ENCODE data around the gene RAD51B.
"Not testable (repeated sequence)": the region's sequence is repeated elsewhere in the genome, so short reads cannot be mapped to it uniquely, and the experiment has no call there.

DNA sequence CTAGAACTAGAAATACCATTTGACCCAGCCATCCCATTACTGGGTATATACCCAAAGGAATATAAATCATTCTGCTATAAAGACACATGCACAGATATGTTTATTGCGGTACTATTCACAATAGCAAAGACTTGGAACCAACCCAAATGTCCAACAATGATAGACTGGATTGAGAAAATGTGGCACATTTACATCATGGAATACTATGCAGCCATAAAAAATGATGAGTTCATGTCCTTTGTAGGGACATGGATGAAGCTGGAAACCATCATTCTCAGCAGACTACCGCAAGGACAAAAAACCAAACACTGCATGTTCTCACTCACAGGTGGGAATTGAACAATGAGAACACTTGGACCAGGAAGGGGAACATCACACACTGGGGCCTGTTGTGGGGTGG, 229.2 kb downstream of the RAD51B start:
- TF ChIP-seq, protein P1, sequence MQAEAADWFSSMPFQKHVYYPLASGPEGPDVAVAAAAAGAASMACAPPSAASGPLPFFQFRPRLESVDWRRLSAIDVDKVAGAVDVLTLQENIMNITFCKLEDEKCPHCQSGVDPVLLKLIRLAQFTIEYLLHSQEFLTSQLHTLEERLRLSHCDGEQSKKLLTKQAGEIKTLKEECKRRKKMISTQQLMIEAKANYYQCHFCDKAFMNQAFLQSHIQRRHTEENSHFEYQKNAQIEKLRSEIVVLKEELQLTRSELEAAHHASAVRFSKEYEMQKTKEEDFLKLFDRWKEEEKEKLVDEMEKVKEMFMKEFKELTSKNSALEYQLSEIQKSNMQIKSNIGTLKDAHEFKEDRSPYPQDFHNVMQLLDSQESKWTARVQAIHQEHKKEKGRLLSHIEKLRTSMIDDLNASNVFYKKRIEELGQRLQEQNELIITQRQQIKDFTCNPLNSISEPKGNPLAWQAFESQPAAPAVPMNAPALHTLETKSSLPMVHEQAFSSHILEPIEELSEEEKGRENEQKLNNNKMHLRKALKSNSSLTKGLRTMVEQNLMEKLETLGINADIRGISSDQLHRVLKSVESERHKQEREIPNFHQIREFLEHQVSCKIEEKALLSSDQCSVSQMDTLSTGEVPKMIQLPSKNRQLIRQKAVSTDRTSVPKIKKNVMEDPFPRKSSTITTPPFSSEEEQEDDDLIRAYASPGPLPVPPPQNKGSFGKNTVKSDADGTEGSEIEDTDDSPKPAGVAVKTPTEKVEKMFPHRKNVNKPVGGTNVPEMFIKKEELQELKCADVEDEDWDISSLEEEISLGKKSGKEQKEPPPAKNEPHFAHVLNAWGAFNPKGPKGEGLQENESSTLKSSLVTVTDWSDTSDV (CRISPR knock-in tag; IDR thresholded peaks at IDR 0.05), result not testable (repeated sequence)
- TF ChIP-seq ETV5 (CRISPR knock-in tag; IDR thresholded peaks at IDR 0.05; ENCODE audit: borderline replicate concordance); RBFOX2 (IDR thresholded peaks at IDR 0.05; ENCODE audit: low read depth, low read length); ZNF616 (CRISPR knock-in tag; IDR thresholded peaks at IDR 0.05; ENCODE audit: low read depth); ZNF644 (CRISPR knock-in tag; IDR thresholded peaks at IDR 0.05; ENCODE audit: low read depth): not testable (repeated sequence)
- TF ChIP-seq, protein P2, sequence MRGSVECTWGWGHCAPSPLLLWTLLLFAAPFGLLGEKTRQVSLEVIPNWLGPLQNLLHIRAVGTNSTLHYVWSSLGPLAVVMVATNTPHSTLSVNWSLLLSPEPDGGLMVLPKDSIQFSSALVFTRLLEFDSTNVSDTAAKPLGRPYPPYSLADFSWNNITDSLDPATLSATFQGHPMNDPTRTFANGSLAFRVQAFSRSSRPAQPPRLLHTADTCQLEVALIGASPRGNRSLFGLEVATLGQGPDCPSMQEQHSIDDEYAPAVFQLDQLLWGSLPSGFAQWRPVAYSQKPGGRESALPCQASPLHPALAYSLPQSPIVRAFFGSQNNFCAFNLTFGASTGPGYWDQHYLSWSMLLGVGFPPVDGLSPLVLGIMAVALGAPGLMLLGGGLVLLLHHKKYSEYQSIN (CRISPR knock-in tag; IDR thresholded peaks at IDR 0.05; ENCODE audit: borderline replicate concordance), result not testable (repeated sequence)

Measured in HepG2 (cell line).